Neural crest cell (in vitro differentiated cells): Measurements from ENCODE around the gene NOTCH3. TPM values are rescaled to one million over a fixed set of nuclear protein-coding genes. Genes with fewer than 3 reads are reported as not detected.

ENCODE experiments used
- DNase-seq: peaks from one replicate; pipeline ENCODE4 v3.0.0; 2021; ENCODE audit warnings: low read depth, mixed read lengths, low spot score
- H3K27ac Mint-ChIP-seq: one replicate; pipeline ENCODE4 v1.8.0; 2021; ENCODE audit warnings: mild to moderate bottlenecking, mixed read lengths; ENCODE audit not compliant: unreplicated experiment
- H3K27me3 Mint-ChIP-seq: 2 replicates; pipeline ENCODE4 v1.8.0; 2021; ENCODE audit warnings: low read depth, mild to moderate bottlenecking, mixed read lengths
- H3K36me3 Mint-ChIP-seq: 2 replicates; pipeline ENCODE4 v1.8.0; 2021; ENCODE audit warnings: low read depth, mild to moderate bottlenecking, mixed read lengths
- H3K4me1 Mint-ChIP-seq: 2 replicates; pipeline ENCODE4 v1.8.0; 2021; ENCODE audit warnings: mixed read lengths
- H3K4me3 Mint-ChIP-seq: one replicate; pipeline ENCODE4 v1.8.0; 2021; ENCODE audit warnings: mild to moderate bottlenecking, mixed read lengths
- H3K9me3 Mint-ChIP-seq: 2 replicates; pipeline ENCODE4 v1.8.0; 2021; ENCODE audit warnings: mixed read lengths
- total RNA-seq: library from RNA; stranded (reverse); gene quantifications from 2 replicates; pipeline ENCODE4 v1.2.1, GENCODE V29; 2021
- TF ChIP-seq, protein P1 (sequence below): fragments of 200-600 bp; sonication (generic); conservative IDR thresholded peaks from 2 replicates; pipeline ENCODE4 v1.5.0; 2021; ENCODE audit warnings: antibody characterized with exemption, mild to moderate bottlenecking

The NOTCH3 gene
- total RNA-seq, 1 donor from 2014 or later = 127 TPM

DNA sequence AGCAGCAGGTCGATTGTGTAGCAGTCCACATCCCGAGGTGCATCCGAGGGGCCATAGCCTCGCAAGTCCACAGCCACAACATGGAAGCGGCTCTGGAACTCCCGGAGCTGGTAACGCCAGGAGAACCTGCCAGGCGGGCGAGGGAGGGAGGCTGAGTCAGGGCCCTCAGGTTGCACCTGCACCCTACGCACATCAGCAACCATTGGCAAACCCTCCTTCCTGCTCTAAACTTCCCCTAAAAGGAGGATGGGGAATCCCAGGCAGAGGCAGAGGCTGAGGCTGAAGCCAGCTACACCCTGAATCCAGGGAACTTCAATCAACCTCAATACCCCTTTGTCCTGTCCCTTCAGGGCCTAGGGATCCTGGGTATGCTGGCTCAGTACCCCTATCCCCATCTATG lies 30.5 kb upstream of the NOTCH3 start:
- Mint-ChIP-seq H3K27ac (no peak overlapping the region), H3K27me3 (peaks cover 48% of the 10 kb centered on the region), H3K36me3 (peaks cover 14% of the 10 kb centered on the region), H3K4me1 (peaks cover 17% of the 10 kb centered on the region), H3K4me3 (peak overlapping the region; percentile 59), H3K9me3 (no peaks in the 10 kb centered on the region)
- TF ChIP-seq, protein P1, sequence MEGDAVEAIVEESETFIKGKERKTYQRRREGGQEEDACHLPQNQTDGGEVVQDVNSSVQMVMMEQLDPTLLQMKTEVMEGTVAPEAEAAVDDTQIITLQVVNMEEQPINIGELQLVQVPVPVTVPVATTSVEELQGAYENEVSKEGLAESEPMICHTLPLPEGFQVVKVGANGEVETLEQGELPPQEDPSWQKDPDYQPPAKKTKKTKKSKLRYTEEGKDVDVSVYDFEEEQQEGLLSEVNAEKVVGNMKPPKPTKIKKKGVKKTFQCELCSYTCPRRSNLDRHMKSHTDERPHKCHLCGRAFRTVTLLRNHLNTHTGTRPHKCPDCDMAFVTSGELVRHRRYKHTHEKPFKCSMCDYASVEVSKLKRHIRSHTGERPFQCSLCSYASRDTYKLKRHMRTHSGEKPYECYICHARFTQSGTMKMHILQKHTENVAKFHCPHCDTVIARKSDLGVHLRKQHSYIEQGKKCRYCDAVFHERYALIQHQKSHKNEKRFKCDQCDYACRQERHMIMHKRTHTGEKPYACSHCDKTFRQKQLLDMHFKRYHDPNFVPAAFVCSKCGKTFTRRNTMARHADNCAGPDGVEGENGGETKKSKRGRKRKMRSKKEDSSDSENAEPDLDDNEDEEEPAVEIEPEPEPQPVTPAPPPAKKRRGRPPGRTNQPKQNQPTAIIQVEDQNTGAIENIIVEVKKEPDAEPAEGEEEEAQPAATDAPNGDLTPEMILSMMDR = no peak
- no peak for DNase-seq

DNA sequence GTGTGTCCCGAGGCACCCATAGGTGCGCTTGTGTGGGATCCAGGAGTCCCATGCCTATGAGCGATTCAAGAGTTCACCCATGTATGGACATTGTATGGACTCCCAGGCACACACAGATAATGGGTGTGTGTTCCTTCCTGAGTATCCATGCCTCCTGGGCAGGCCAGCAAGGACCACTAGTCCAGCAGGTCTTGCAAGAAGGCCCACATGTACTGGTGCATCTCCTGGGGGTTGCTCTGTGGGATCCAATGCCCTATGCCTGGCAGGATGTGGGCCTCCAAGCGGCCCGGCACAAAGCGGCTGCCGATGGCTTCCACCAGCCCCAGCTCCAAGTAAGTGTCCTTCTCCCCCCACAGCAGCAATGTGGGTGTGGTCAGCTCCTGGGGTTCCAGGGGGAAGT lies 26.5 kb upstream of the NOTCH3 start:
- no peak overlapping the region for H3K27ac Mint-ChIP-seq

DNA sequence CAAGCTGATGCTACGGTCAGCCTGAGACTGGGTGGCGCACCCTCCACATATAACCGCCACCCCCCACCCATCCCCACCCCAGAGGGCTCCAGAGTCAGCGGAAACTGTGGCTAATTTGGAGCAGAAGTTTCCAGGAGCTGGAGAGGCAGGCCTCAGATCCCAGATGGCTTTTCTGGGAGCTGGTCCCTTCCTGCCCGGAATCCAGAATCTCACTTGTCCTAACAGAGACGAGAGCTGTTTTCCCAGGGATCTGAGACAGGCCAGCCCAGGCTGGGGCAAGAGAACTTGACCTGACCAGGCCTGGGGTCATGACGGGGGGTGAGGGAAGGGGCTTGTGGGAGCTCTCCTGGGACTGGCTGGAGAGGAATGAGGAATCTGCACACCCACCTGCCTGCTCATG lies 25.0 kb upstream of the NOTCH3 start:
- no peaks in the 10 kb centered on the region for H3K9me3 Mint-ChIP-seq
- no peak overlapping the region for H3K4me3 Mint-ChIP-seq
- peaks cover 25% of the 10 kb centered on the region for H3K4me1 Mint-ChIP-seq
- TF ChIP-seq, protein P1 = no peak
- H3K36me3 Mint-ChIP-seq = no peaks in the 10 kb centered on the region
- DNase-seq = no peak
- H3K27me3 Mint-ChIP-seq = peaks cover 8% of the 10 kb centered on the region
- no peak overlapping the region for H3K27ac Mint-ChIP-seq

More for the DNA sequence above, 26.5 kb upstream of the NOTCH3 start:
- TF ChIP-seq, protein P1 = no peak
- Mint-ChIP-seq H3K27me3 (peaks cover 23% of the 10 kb centered on the region), H3K4me3 (peak overlapping the region; percentile 19), H3K4me1 (peaks cover 24% of the 10 kb centered on the region), H3K9me3 (no peaks in the 10 kb centered on the region), H3K36me3 (no peaks in the 10 kb centered on the region)
- no peak for DNase-seq

DNA sequence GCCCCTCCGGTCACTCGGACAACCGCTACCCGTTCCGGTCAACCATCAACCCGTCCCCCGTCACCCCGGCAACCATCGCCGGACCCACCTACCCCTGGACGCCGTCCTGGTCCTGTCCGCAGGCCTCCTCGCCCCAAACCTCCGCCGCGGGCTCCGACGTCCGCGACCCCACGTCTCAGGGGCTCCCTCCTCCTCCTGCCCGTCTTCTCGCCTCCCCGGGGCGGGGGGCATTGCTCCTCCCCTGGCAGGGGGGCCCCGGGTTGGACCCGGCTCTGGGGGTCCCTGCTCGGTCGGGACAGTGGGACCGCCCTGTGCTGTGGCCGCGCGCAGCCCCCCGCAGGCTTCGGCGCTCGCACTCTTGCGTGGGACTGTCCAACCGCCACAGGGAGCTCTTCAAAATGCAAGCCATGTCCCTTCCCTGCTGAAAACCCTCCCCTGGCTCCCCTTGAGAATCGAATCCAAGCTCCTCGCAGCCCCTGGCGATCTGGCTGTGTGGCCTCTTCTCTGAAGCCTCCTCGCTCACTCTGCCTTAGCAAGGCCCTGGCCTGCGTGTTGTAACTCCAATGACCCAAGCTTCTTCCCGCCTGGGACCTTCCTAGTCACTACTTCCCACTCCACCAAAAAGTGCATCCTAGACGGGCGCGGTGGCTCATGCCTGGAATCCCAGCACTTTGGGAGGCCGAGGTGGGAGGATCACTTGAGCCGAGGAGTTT lies 23.0 kb upstream of the NOTCH3 start:
- no peaks in the 10 kb centered on the region for H3K9me3 Mint-ChIP-seq
- DNase-seq = no peak
- peak overlapping the region; percentile 83 for H3K27ac Mint-ChIP-seq
- TF ChIP-seq, protein P1 = no peak
- H3K36me3 Mint-ChIP-seq = no peaks in the 10 kb centered on the region
- peaks cover 6% of the 10 kb centered on the region for H3K27me3 Mint-ChIP-seq
- peaks cover 25% of the 10 kb centered on the region for H3K4me1 Mint-ChIP-seq
- peak overlapping the region; percentile 93 for H3K4me3 Mint-ChIP-seq

DNA sequence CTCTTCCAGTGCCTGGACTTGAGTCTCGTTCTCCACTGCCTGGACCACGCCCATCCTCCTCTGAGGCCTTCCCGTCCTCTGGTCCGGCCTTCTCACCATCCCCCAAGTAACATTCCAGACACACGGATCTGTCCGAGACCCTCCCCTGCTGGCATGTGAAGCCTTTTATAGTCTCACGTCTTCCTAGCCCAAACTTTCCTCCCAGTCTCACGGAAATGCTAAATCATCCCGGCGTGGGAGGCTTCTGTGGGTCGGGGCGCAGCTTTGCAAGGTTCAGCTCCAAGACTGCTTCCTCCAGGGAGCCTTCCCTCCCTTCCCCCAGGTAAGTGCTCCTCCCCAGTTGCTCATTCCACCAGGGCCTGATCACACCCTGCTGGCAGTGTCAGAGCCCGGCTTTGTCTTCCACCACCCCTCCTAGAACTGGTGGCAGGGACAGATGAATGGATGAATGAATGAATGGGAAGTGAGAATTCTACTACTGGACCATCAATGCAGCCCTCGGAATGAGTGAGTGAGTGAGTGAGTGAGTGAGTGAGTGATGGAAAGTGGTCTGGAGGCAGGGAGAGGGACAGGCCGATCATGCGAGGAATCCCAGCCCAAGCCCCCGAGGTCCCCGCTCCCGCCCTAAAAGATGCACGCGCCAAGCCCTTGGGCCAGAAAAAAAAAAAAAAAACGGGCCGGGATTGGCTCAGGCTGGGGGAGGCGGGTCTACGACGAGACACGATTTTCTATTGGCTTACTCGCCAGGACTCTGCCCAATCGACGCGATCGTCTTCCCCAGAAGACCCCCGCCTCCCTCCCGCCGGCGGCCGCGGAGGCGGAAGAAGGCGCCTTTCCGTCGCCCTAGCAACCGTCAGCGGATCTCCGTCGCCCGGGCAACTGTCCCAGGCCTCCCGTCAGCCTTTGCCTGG lies 22.2 kb upstream of the NOTCH3 start:
- H3K27me3 Mint-ChIP-seq = peaks cover 6% of the 10 kb centered on the region
- H3K9me3 Mint-ChIP-seq = no peaks in the 10 kb centered on the region
- TF ChIP-seq, protein P1 = no peak
- peaks cover 25% of the 10 kb centered on the region for H3K4me1 Mint-ChIP-seq
- peak overlapping the region; percentile 93 for H3K4me3 Mint-ChIP-seq
- H3K27ac Mint-ChIP-seq = peak overlapping the region; percentile 83
- DNase-seq = peak; percentile 91
- H3K36me3 Mint-ChIP-seq = no peaks in the 10 kb centered on the region
